NCI-H460 (cell line): Measurements from ENCODE around the gene HSD17B4. TPM values are rescaled to one million over a fixed set of nuclear protein-coding genes. Genes with fewer than 3 reads are reported as not detected.
"Not testable (repeated sequence)": the region's sequence is repeated elsewhere in the genome, so short reads cannot be mapped to it uniquely, and the experiment has no call there.

Experiments used
- DNase-seq: peaks from one replicate; pipeline ENCODE4 v3.0.0-alpha.2; 2016; ENCODE audit warnings: low read depth; ENCODE audit errors: extremely low read depth
- total RNA-seq: library from RNA; depleted of rRNA; stranded (reverse); fragments of >200 nt; shearing (Covaris generic); gene quantifications from 2 replicates; pipeline ENCODE4 v1.2.3, GENCODE V29; 2014

Gene HSD17B4
- total RNA-seq, 1 experiment from 2014 or later, result 170 TPM

- DNase-seq, result no peak
These were observed 20.9 kb downstream of the HSD17B4 start for GRCh38 chr5:119473241-119473640.

GRCh38 chr5:119476341-119476740 lies 24.0 kb downstream of the HSD17B4 start:
- DNase-seq, result no peak

GRCh38 chr5:119478781-119479180 lies 26.5 kb downstream of the HSD17B4 start:
- DNase-seq, result no peak

GRCh38 chr5:119480629-119481028 lies 28.3 kb downstream of the HSD17B4 start:
- not testable (repeated sequence) for DNase-seq

- no peak for DNase-seq
These were observed 30.9 kb downstream of the HSD17B4 start for GRCh38 chr5:119483155-119483554.

GRCh38 chr5:119484884-119485283 lies 32.6 kb downstream of the HSD17B4 start:
- no peak for DNase-seq

GRCh38 chr5:119501671-119502179 lies 49.4 kb downstream of the HSD17B4 start:
- DNase-seq, result no peak

- not testable (repeated sequence) for DNase-seq
These were observed 51.6 kb downstream of the HSD17B4 start for GRCh38 chr5:119503939-119504338.

GRCh38 chr5:119512277-119512676 lies 60.0 kb downstream of the HSD17B4 start:
- DNase-seq, result no peak

- no peak for DNase-seq
These were observed 62.9 kb downstream of the HSD17B4 start for GRCh38 chr5:119515192-119515591.

- not testable (repeated sequence) for DNase-seq
These were observed 64.8 kb downstream of the HSD17B4 start for GRCh38 chr5:119517115-119517514.

GRCh38 chr5:119521232-119521631 lies 68.9 kb downstream of the HSD17B4 start:
- no peak for DNase-seq

GRCh38 chr5:119522841-119523240 lies 70.5 kb downstream of the HSD17B4 start:
- DNase-seq, result no peak

- DNase-seq, result no peak
These were observed 72.2 kb downstream of the HSD17B4 start for GRCh38 chr5:119524485-119524884.

- DNase-seq, result no peak
These were observed 75.1 kb downstream of the HSD17B4 start for GRCh38 chr5:119527351-119527750.

- DNase-seq, result no peak
These were observed 77.5 kb downstream of the HSD17B4 start for GRCh38 chr5:119529811-119530210.

- no peak for DNase-seq
These were observed 80.3 kb downstream of the HSD17B4 start for GRCh38 chr5:119532637-119533036.

GRCh38 chr5:119537704-119538103 lies 85.4 kb downstream of the HSD17B4 start:
- DNase-seq, result no peak

- DNase-seq, result no peak
These were observed 89.4 kb downstream of the HSD17B4 start for GRCh38 chr5:119541716-119542115.

- no peak for DNase-seq
These were observed 99.5 kb downstream of the HSD17B4 start for GRCh38 chr5:119551819-119552218.

GRCh38 chr5:119554597-119554996 lies 102.3 kb downstream of the HSD17B4 start:
- no peak for DNase-seq

GRCh38 chr5:119570910-119571309 lies 118.6 kb downstream of the HSD17B4 start:
- no peak for DNase-seq

- DNase-seq, result peak; percentile 29
These were observed 126.6 kb downstream of the HSD17B4 start for GRCh38 chr5:119578937-119579336.
